ENCODE results near the gene ANKRD28.

GRCh38 chr3:15825016-15825415 lies 27.2 kb upstream of the ANKRD28 start:
- TF ChIP-seq POLR2AphosphoS5 (IDR thresholded peaks at IDR 0.05; ENCODE audit: low read depth, low read length) (no peak), TCF7L2 (IDR thresholded peaks at IDR 0.05; ENCODE audit: low read depth, low read length) (no peak)
- TF ChIP-seq, protein P1, sequence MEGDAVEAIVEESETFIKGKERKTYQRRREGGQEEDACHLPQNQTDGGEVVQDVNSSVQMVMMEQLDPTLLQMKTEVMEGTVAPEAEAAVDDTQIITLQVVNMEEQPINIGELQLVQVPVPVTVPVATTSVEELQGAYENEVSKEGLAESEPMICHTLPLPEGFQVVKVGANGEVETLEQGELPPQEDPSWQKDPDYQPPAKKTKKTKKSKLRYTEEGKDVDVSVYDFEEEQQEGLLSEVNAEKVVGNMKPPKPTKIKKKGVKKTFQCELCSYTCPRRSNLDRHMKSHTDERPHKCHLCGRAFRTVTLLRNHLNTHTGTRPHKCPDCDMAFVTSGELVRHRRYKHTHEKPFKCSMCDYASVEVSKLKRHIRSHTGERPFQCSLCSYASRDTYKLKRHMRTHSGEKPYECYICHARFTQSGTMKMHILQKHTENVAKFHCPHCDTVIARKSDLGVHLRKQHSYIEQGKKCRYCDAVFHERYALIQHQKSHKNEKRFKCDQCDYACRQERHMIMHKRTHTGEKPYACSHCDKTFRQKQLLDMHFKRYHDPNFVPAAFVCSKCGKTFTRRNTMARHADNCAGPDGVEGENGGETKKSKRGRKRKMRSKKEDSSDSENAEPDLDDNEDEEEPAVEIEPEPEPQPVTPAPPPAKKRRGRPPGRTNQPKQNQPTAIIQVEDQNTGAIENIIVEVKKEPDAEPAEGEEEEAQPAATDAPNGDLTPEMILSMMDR (IDR thresholded peaks at IDR 0.05), result no peak
